Nephron progenitor cell (in vitro differentiated cells): Measurements from ENCODE around the gene CTDNEP1.

Experiments used
- DNase-seq: peaks from one replicate; pipeline ENCODE4 v3.0.0; 2021
- H3K27ac Mint-ChIP-seq: 2 replicates; pipeline ENCODE4 v1.8.0; 2021; ENCODE audit warnings: mild to moderate bottlenecking, moderate library complexity, mixed read lengths
- H3K27me3 Mint-ChIP-seq: 2 replicates; pipeline ENCODE4 v1.8.0; 2021; ENCODE audit warnings: mild to moderate bottlenecking, low read depth, mixed read lengths; ENCODE audit not compliant: poor library complexity
- H3K36me3 Mint-ChIP-seq: 2 replicates; pipeline ENCODE4 v1.8.0; 2021; ENCODE audit warnings: low read depth, mixed read lengths
- H3K4me1 Mint-ChIP-seq: 2 replicates; pipeline ENCODE4 v1.8.0; 2021; ENCODE audit warnings: mixed read lengths
- H3K4me3 Mint-ChIP-seq: 2 replicates; pipeline ENCODE4 v1.8.0; 2021; ENCODE audit warnings: mild to moderate bottlenecking, moderate library complexity, mixed read lengths
- H3K9me3 Mint-ChIP-seq: 2 replicates; pipeline ENCODE4 v1.8.0; 2021; ENCODE audit warnings: mild to moderate bottlenecking, moderate library complexity, mixed read lengths
- CTCF ChIP-seq: fragments of 200-600 bp; sonication (generic); IDR thresholded peaks from 2 replicates; pipeline ENCODE4 v1.5.0; 2021; ENCODE audit warnings: antibody characterized with exemption

CTDNEP1 gene

DNA sequence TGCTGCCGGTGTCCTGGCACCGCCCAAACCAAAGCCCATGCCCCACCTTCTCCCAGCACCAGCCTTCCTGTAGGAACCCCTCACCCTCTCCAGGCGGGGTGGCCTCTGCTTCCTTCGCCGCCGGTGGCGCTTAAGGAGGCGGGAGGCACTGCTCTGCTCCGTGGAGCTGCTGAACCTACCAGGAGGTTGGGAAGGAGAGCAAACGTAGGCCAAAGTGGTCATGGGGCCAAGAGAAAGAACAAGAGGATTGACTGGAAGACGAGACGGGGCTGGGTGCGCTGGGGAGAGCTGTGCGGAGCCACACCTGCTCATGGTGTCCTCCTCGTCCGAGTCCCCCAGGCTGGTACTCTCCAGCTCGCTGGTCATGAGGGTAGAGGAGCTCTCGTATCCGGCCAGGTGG is 22.0 kb downstream of the CTDNEP1 start:
- H3K27ac Mint-ChIP-seq = no peak overlapping the region
- TF ChIP-seq CTCF = no peak
- peaks cover 30% of the 10 kb centered on the region for H3K4me1 Mint-ChIP-seq
- H3K36me3 Mint-ChIP-seq = peaks cover 41% of the 10 kb centered on the region
- DNase-seq = no peak
- no peak overlapping the region for H3K4me3 Mint-ChIP-seq
- no peaks in the 10 kb centered on the region for H3K27me3 Mint-ChIP-seq
- H3K9me3 Mint-ChIP-seq = no peaks in the 10 kb centered on the region

- TF ChIP-seq CTCF = no peak
- H3K27ac Mint-ChIP-seq = no peak overlapping the region
- no peak for DNase-seq
- H3K4me1 Mint-ChIP-seq = peaks cover 27% of the 10 kb centered on the region
- peaks cover 43% of the 10 kb centered on the region for H3K36me3 Mint-ChIP-seq
- no peaks in the 10 kb centered on the region for H3K9me3 Mint-ChIP-seq
- H3K4me3 Mint-ChIP-seq = no peak overlapping the region
- H3K27me3 Mint-ChIP-seq = no peaks in the 10 kb centered on the region
Observed at GRCh38 chr17:7228920-7229319, 22.6 kb downstream of the CTDNEP1 start.

DNA sequence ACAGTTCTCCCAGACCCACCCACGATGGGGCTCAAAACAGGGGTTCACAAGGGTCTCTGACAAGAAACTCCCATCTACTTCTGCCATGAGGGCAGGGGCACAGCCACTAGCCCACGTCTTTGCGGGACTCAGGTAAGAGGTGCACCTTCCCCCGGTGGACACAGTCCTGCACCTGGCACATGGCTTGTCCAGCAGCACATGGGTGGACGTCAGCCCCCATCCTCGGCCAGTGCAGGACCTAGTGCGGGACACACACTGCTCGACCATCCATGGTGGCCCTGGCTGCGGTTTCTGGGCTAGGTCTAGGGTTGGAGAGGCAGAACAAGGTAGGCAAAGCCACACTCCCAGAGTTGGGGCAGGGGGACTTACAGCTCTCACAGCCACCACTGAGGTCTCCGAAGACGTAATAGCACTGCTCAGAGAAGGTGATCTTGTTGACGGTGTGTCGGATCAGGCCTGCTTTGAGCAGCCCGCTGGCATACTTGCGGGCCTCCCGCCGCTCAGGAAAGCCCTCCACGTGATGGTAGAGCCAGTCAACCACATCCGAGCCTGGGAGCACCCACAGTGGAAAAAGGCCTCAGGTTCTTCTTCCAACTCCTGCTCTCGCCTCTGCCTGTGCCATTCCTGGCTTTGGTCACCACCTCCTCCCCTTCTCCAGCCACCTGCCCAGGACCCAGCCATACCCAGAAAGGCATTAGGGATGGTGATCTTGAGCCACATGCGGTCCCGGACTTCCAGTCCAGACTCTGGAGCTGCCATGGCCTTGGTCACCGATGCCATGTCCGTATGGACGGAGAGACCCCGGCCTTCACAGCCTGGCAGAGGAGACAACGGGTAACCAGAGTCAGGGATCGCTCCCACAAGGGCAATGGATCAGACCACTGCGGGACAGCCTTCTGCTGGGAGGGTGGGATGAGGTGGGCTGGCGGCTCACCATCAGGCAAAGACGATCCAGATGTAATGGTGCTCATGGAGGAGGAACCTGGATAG is 24.5 kb downstream of the CTDNEP1 start:
- Mint-ChIP-seq H3K27me3 (no peaks in the 10 kb centered on the region), H3K9me3 (no peaks in the 10 kb centered on the region), H3K4me1 (peaks cover 11% of the 10 kb centered on the region), H3K4me3 (no peak overlapping the region), H3K27ac (no peak overlapping the region), H3K36me3 (peaks cover 42% of the 10 kb centered on the region)
- no peak for DNase-seq
- TF ChIP-seq CTCF = no peak

- TF ChIP-seq CTCF = no peak
- Mint-ChIP-seq H3K36me3 (peaks cover 37% of the 10 kb centered on the region), H3K9me3 (no peaks in the 10 kb centered on the region), H3K4me1 (peaks cover 18% of the 10 kb centered on the region), H3K27me3 (no peaks in the 10 kb centered on the region), H3K27ac (no peak overlapping the region), H3K4me3 (no peak overlapping the region)
- no peak for DNase-seq
Observed at GRCh38 chr17:7225711-7226331, 25.7 kb downstream of the CTDNEP1 start.

- H3K4me1 Mint-ChIP-seq = peaks cover 22% of the 10 kb centered on the region
- no peaks in the 10 kb centered on the region for H3K9me3 Mint-ChIP-seq
- no peak overlapping the region for H3K27ac Mint-ChIP-seq
- H3K4me3 Mint-ChIP-seq = no peak overlapping the region
- no peaks in the 10 kb centered on the region for H3K27me3 Mint-ChIP-seq
- H3K36me3 Mint-ChIP-seq = peaks cover 34% of the 10 kb centered on the region
- DNase-seq = no peak
- no peak for TF ChIP-seq CTCF
Observed at GRCh38 chr17:7224661-7225111, 26.8 kb downstream of the CTDNEP1 start.
